ENCODE measurements around the gene EVC.

DNA sequence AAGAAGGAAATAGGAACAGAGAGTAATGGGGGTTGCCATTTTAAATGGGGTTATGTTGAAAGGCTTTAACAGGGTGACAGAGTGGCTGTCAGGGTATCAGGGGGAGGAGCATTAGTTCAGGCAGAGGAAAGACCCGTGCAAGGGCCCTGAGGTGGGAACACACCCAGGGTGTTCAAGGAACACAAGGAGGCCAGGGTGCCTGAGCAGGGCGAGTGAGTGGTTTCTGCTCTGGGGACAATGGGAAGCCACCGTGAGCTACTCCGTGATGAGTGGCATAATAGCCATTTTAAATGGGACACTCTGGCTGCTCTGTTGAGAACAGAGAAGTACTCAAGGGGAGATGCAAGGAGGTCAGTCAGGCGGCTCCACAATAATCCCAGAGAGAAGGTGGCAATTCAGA is 7.2 kb upstream of the EVC start:
- TF ChIP-seq, protein P1, sequence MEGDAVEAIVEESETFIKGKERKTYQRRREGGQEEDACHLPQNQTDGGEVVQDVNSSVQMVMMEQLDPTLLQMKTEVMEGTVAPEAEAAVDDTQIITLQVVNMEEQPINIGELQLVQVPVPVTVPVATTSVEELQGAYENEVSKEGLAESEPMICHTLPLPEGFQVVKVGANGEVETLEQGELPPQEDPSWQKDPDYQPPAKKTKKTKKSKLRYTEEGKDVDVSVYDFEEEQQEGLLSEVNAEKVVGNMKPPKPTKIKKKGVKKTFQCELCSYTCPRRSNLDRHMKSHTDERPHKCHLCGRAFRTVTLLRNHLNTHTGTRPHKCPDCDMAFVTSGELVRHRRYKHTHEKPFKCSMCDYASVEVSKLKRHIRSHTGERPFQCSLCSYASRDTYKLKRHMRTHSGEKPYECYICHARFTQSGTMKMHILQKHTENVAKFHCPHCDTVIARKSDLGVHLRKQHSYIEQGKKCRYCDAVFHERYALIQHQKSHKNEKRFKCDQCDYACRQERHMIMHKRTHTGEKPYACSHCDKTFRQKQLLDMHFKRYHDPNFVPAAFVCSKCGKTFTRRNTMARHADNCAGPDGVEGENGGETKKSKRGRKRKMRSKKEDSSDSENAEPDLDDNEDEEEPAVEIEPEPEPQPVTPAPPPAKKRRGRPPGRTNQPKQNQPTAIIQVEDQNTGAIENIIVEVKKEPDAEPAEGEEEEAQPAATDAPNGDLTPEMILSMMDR (IDR thresholded peaks at IDR 0.05; ENCODE audit: borderline replicate concordance, extremely low read depth, low read length, poor library complexity, severe bottlenecking) = no peak
- no peak for TF ChIP-seq EZH2 (IDR thresholded peaks at IDR 0.05; ENCODE audit: borderline replicate concordance, low read depth, low read length, severe bottlenecking)
